ENCODE results near the gene TRNAU1AP. TPM values are rescaled to one million over a fixed set of nuclear protein-coding genes. Genes with fewer than 3 reads are reported as not detected.
"Not testable (repeated sequence)": the region's sequence is repeated elsewhere in the genome, so short reads cannot be mapped to it uniquely, and the experiment has no call there.

The TRNAU1AP gene
- total RNA-seq, 1 donor from 2014 or later = 24.5 TPM

GRCh38 chr1:28580722-28581530 lies 28.0 kb downstream of the TRNAU1AP start:
- intact Hi-C loops (cut with DNase I) = no loop called here
- ATAC-seq (peak; percentile 28), DNase-seq (peak; percentile 70)
- no peak for TF ChIP-seq CTCF (IDR thresholded peaks at IDR 0.05)
- Histone ChIP-seq H3K4me1 (peaks cover 23% of the 10 kb centered on the region), H3K27ac (peak overlapping the region; percentile 91), H3K36me3 (peaks cover 47% of the 10 kb centered on the region), H3K9me3 (no peaks in the 10 kb centered on the region), H3K27me3 (no peaks in the 10 kb centered on the region), H3K4me3 (peak overlapping the region; percentile 97)

- Histone ChIP-seq H3K4me1 (peaks cover 23% of the 10 kb centered on the region), H3K27me3 (no peaks in the 10 kb centered on the region), H3K36me3 (peaks cover 42% of the 10 kb centered on the region), H3K27ac (peak overlapping the region; percentile 91), H3K4me3 (peak overlapping the region; percentile 97), H3K9me3 (no peaks in the 10 kb centered on the region)
- ATAC-seq = peak; percentile 98
- peak; percentile 98 for DNase-seq
- peak; percentile 14 for TF ChIP-seq CTCF (IDR thresholded peaks at IDR 0.05)
- intact Hi-C loops (cut with DNase I) = no loop called here
These were observed 28.8 kb downstream of the TRNAU1AP start for GRCh38 chr1:28581531-28582247.

GRCh38 chr1:28582248-28582615 lies 29.3 kb downstream of the TRNAU1AP start:
- Histone ChIP-seq H3K27ac (peak overlapping the region; percentile 91), H3K9me3 (no peaks in the 10 kb centered on the region), H3K36me3 (peaks cover 37% of the 10 kb centered on the region), H3K27me3 (no peaks in the 10 kb centered on the region), H3K4me3 (peak overlapping the region; percentile 97), H3K4me1 (peaks cover 23% of the 10 kb centered on the region)
- ATAC-seq (no peak), DNase-seq (no peak)
- intact Hi-C loops (cut with DNase I) = no loop called here
- no peak for TF ChIP-seq CTCF (IDR thresholded peaks at IDR 0.05)

GRCh38 chr1:28586585-28587391 lies 33.9 kb downstream of the TRNAU1AP start:
- ATAC-seq; H3K36me3 ChIP-seq; H3K4me1 ChIP-seq; DNase-seq; H3K27me3 ChIP-seq; H3K4me3 ChIP-seq; H3K27ac ChIP-seq; H3K9me3 ChIP-seq; intact Hi-C loops (cut with DNase I): not testable (repeated sequence)

- H3K27ac ChIP-seq = no peak within 1 kb of the TSS
- DNase-seq = peak; percentile 82
- intact Hi-C loops (cut with DNase I) = loop anchor here (10.0 kb wide), 1 partner anchor 77 kb away; no protein-coding TSS in a partner anchor
These were observed 38.9 kb downstream of the TRNAU1AP start, which contains the start of gene RAB42 for GRCh38 chr1:28591708-28592320. RAB42 (plus strand) TSS chr1:28592265; CDS start chr1:28592512, 247 bp downstream.

More at GRCh38 chr1:28591708-28592320, 38.9 kb downstream of the TRNAU1AP start, which contains the start of gene RAB42:
- Histone ChIP-seq H3K4me3 (peak within 1 kb of the TSS; percentile 57), H3K36me3 (no peaks in the 10 kb centered on the region), H3K27me3 (no peaks in the 10 kb centered on the region), H3K9me3 (no peaks in the 10 kb centered on the region), H3K4me1 (peaks cover 5% of the 10 kb centered on the region)
- no peak for TF ChIP-seq CTCF (IDR thresholded peaks at IDR 0.05)
- peak; percentile 81 for ATAC-seq
